Ramos (cell line): ENCODE measurements around the gene GTF3C4.

ENCODE experiments used
- in situ Hi-C: fragments of 300-500 bp; cut with MboI; formaldehyde crosslinking; loops from one replicate; pipeline ENCODE4 v1.14.3; 2022; ENCODE audit warnings: low sequenced_read_pairs; ENCODE audit not compliant: unreplicated experiment

GTF3C4 gene

GRCh38 chr9:132670457-132671391 lies at the start of gene GTF3C4:
Gene GTF3C4, plus strand, starts transcription at chr9:132670464. Its CDS starts 135 bp downstream, at chr9:132670599.
- in situ Hi-C loops: no loop called here

GRCh38 chr9:132622159-132622558 lies 48.1 kb upstream of the GTF3C4 start:
- in situ Hi-C loops: no loop called here

- in situ Hi-C loops: no loop called here
Measured at GRCh38 chr9:132626285-132626684, 44.0 kb upstream of the GTF3C4 start.

GRCh38 chr9:132627106-132627505 lies 43.2 kb upstream of the GTF3C4 start:
- in situ Hi-C loops: no loop called here

- in situ Hi-C loops: no loop called here
Measured at GRCh38 chr9:132627594-132627993, 42.7 kb upstream of the GTF3C4 start.

GRCh38 chr9:132628746-132629145 lies 41.5 kb upstream of the GTF3C4 start:
- in situ Hi-C loops: no loop called here

- in situ Hi-C loops: no loop called here
Measured at GRCh38 chr9:132630116-132630515, 40.1 kb upstream of the GTF3C4 start.

- in situ Hi-C loops: no loop called here
Measured at GRCh38 chr9:132630811-132631210, 39.5 kb upstream of the GTF3C4 start.

- in situ Hi-C loops: no loop called here
Measured at GRCh38 chr9:132631280-132631679, 39.0 kb upstream of the GTF3C4 start.

GRCh38 chr9:132631685-132632084 lies 38.6 kb upstream of the GTF3C4 start:
- in situ Hi-C loops: no loop called here

- in situ Hi-C loops: no loop called here
Measured at GRCh38 chr9:132632413-132633129, 37.7 kb upstream of the GTF3C4 start.

- in situ Hi-C loops: no loop called here
Measured at GRCh38 chr9:132634327-132634726, 35.9 kb upstream of the GTF3C4 start.

- in situ Hi-C loops: no loop called here
Measured at GRCh38 chr9:132637351-132637750, 32.9 kb upstream of the GTF3C4 start.

- in situ Hi-C loops: no loop called here
Measured at GRCh38 chr9:132637801-132638200, 32.5 kb upstream of the GTF3C4 start.

GRCh38 chr9:132638240-132638639 lies 32.0 kb upstream of the GTF3C4 start:
- in situ Hi-C loops: no loop called here

GRCh38 chr9:132639322-132639721 lies 30.9 kb upstream of the GTF3C4 start:
- in situ Hi-C loops: no loop called here

- in situ Hi-C loops: no loop called here
Measured at GRCh38 chr9:132641216-132641615, 29.0 kb upstream of the GTF3C4 start.

- in situ Hi-C loops: no loop called here
Measured at GRCh38 chr9:132644251-132644650, 26.0 kb upstream of the GTF3C4 start.

GRCh38 chr9:132645306-132645705 lies 25.0 kb upstream of the GTF3C4 start:
- in situ Hi-C loops: no loop called here

- in situ Hi-C loops: no loop called here
Measured at GRCh38 chr9:132645711-132646110, 24.6 kb upstream of the GTF3C4 start.

- in situ Hi-C loops: no loop called here
Measured at GRCh38 chr9:132646726-132647125, 23.5 kb upstream of the GTF3C4 start.
